PC-3 (cell line): ENCODE data around the gene CEP68. TPM values are rescaled to one million over a fixed set of nuclear protein-coding genes. Genes with fewer than 3 reads are reported as not detected.

ENCODE experiments used
- ATAC-seq: fragments of 200-7000 bp; cut with Tn5 transposase; 2 replicates; pipeline ENCODE4 v1.9.1; 2020; ENCODE audit warnings: mild to moderate bottlenecking, moderate library complexity
- BruUV-seq: library from RNA; stranded (reverse); fragments of 400-500 nt; replicated peaks from 2 replicates; lab custom pipeline; 2021; lab: Mats Ljungman, UMichigan
- CTCF ChIA-PET: fragments of 300-600 bp; sonication (Branson Sonifier 250); formaldehyde crosslinking; loops from one replicate; lab custom pipeline; 2022; ENCODE audit warnings: antibody characterized with exemption; lab: Charles Lee
- POLR2A ChIA-PET: fragments of 300-600 bp; sonication (Branson Sonifier 250); formaldehyde crosslinking; loops from one replicate; lab custom pipeline; 2022; ENCODE audit warnings: antibody characterized with exemption; ENCODE audit not compliant: unreplicated experiment; lab: Charles Lee
- DNase-seq: peaks from one replicate; pipeline ENCODE4 v3.0.0-alpha.2; 2015
- H2AFZ ChIP-seq: fragments of 300-600 bp; sonication (generic); 2 replicates; pipeline ENCODE4 v1.6.0; 2016; ENCODE audit warnings: antibody characterized with exemption, low read length
- H3F3A ChIP-seq: fragments of 300-600 bp; sonication (generic); one replicate; pipeline ENCODE4 v1.6.0; 2017; ENCODE audit warnings: antibody characterized with exemption, low read length, control low read depth, mild to moderate bottlenecking; ENCODE audit not compliant: unreplicated experiment
- H3K27ac ChIP-seq: fragments of 300-600 bp; sonication (generic); 2 replicates; pipeline ENCODE4 v1.5.1; 2016; ENCODE audit warnings: mild to moderate bottlenecking, low read length
- H3K27me3 ChIP-seq: fragments of 300-600 bp; sonication (generic); 2 replicates; pipeline ENCODE4 v1.6.1; 2016; ENCODE audit warnings: low read length, mixed read lengths
- H3K36me3 ChIP-seq: fragments of 300-600 bp; sonication (generic); 2 replicates; pipeline ENCODE4 v1.6.1; 2016; ENCODE audit warnings: low read depth, mixed run types, low read length, mixed read lengths
- H3K4me1 ChIP-seq: fragments of 300-600 bp; sonication (generic); 2 replicates; pipeline ENCODE4 v1.5.1; 2016; ENCODE audit warnings: low read length; ENCODE audit not compliant: insufficient read depth
- H3K4me2 ChIP-seq: fragments of 300-600 bp; sonication (generic); 2 replicates; pipeline ENCODE4 v1.6.0; 2016; ENCODE audit warnings: low read length
- H3K4me3 ChIP-seq: fragments of 300-600 bp; sonication (generic); 2 replicates; pipeline ENCODE4 v1.5.1; 2016; ENCODE audit warnings: mild to moderate bottlenecking, low read length, mixed read lengths
- H3K79me2 ChIP-seq: fragments of 300-600 bp; sonication (generic); 2 replicates; pipeline ENCODE4 v1.6.1; 2017; ENCODE audit warnings: low read length, mixed read lengths
- H3K9ac ChIP-seq: fragments of 300-600 bp; sonication (generic); 2 replicates; pipeline ENCODE4 v1.6.0; 2016; ENCODE audit warnings: mild to moderate bottlenecking, low read length
- H3K9me2 ChIP-seq: fragments of 300-600 bp; sonication (generic); replicated peaks from 2 replicates; pipeline ENCODE4 v1.6.1; 2016; ENCODE audit warnings: mixed run types, low read length, mixed read lengths
- H3K9me3 ChIP-seq: fragments of 300-600 bp; sonication (generic); 2 replicates; pipeline ENCODE4 v1.6.1; 2016; ENCODE audit warnings: low read length, mixed read lengths
- H4K20me1 ChIP-seq: fragments of 300-600 bp; sonication (generic); 2 replicates; pipeline ENCODE4 v1.6.1; 2016; ENCODE audit warnings: low read length, mixed read lengths
- CTCF ChIP-seq: fragments of 300-600 bp; sonication (generic); conservative IDR thresholded peaks from 2 replicates; pipeline ENCODE4 v1.5.1; 2017; ENCODE audit warnings: antibody characterized with exemption, low read depth, mild to moderate bottlenecking, low read length
- EZH2 ChIP-seq: fragments of 300-600 bp; sonication (generic); IDR thresholded peaks from one replicate; pipeline ENCODE4 v1.6.1; 2017; ENCODE audit warnings: antibody characterized with exemption, mild to moderate bottlenecking, low read length; ENCODE audit not compliant: unreplicated experiment
- EZH2phosphoT487 ChIP-seq: fragments of 300-600 bp; sonication (generic); IDR thresholded peaks from 2 replicates; pipeline ENCODE4 v1.6.1; 2018; ENCODE audit warnings: mild to moderate bottlenecking, antibody characterized with exemption, low read length, borderline replicate concordance
- intact Hi-C: fragments of 100-400 bp; cut with micrococcal nuclease; formaldehyde crosslinking; loops from 2 replicates; pipeline ENCODE4 v1.9.0; 2023
- total RNA-seq: library from RNA; depleted of rRNA; stranded (reverse); fragments of >200 nt; gene quantifications from 2 replicates; pipeline ENCODE4 v1.2.3, GENCODE V29; 2014

Gene CEP68
- total RNA-seq, 1 experiment from 2014 or later = 3.4 TPM

- H3K4me2 ChIP-seq = no peak overlapping the region
- no peak overlapping the region for H3K9ac ChIP-seq
- no peaks in the 10 kb centered on the region for H3K9me3 ChIP-seq
- no peaks in the 10 kb centered on the region for H3F3A ChIP-seq
- H3K4me3 ChIP-seq = no peak overlapping the region
- DNase-seq = no peak
- CTCF ChIA-PET = no interaction called here
- H3K9me2 ChIP-seq = no peaks in the 10 kb centered on the region
- no peaks in the 10 kb centered on the region for H3K79me2 ChIP-seq
- BruUV-seq = no TSS peak
- intact Hi-C loops = no loop called here
- H3K36me3 ChIP-seq = no peaks in the 10 kb centered on the region
- no peaks in the 10 kb centered on the region for H4K20me1 ChIP-seq
- ATAC-seq = no peak
- H2AFZ ChIP-seq = no peak overlapping the region
- no peaks in the 10 kb centered on the region for H3K4me1 ChIP-seq
- H3K27ac ChIP-seq = no peak overlapping the region
- POLR2A ChIA-PET = no interaction called here
- H3K27me3 ChIP-seq = no peaks in the 10 kb centered on the region
- no peak for TF ChIP-seq CTCF
- no peak for TF ChIP-seq EZH2phosphoT487
- no peak for TF ChIP-seq EZH2
Observed at GRCh38 chr2:65020943-65021528, 35.2 kb upstream of the CEP68 start.

- BruUV-seq = TSS peak; percentile 16
- CTCF ChIA-PET = no interaction called here
- ATAC-seq (no peak), DNase-seq (no peak)
- Histone ChIP-seq H3K9me3 (no peaks in the 10 kb centered on the region), H3K4me3 (no peak overlapping the region), H3K4me2 (no peak overlapping the region), H3K9me2 (no peaks in the 10 kb centered on the region), H3F3A (no peaks in the 10 kb centered on the region), H2AFZ (no peak overlapping the region), H3K36me3 (no peaks in the 10 kb centered on the region), H3K27me3 (no peaks in the 10 kb centered on the region), H3K9ac (no peak overlapping the region), H3K27ac (no peak overlapping the region), H3K79me2 (no peaks in the 10 kb centered on the region), H4K20me1 (no peaks in the 10 kb centered on the region), H3K4me1 (no peaks in the 10 kb centered on the region)
- TF ChIP-seq EZH2phosphoT487 (no peak), CTCF (no peak), EZH2 (no peak)
- intact Hi-C loops = no loop called here
- POLR2A ChIA-PET = no interaction called here
Observed at GRCh38 chr2:65021709-65022108, 34.5 kb upstream of the CEP68 start.

GRCh38 chr2:65022189-65022588, 34.0 kb upstream of the CEP68 start:
- CTCF ChIA-PET = no interaction called here

More at GRCh38 chr2:65022189-65022588, 34.0 kb upstream of the CEP68 start:
- H3K4me3 ChIP-seq = no peak overlapping the region
- TF ChIP-seq CTCF (no peak), EZH2phosphoT487 (no peak), EZH2 (no peak)
- no peaks in the 10 kb centered on the region for H4K20me1 ChIP-seq
- no peaks in the 10 kb centered on the region for H3K36me3 ChIP-seq
- H3K27me3 ChIP-seq = no peaks in the 10 kb centered on the region
- no peak overlapping the region for H2AFZ ChIP-seq
- no peak for ATAC-seq
- no peaks in the 10 kb centered on the region for H3K9me3 ChIP-seq
- H3K4me2 ChIP-seq = no peak overlapping the region
- no peaks in the 10 kb centered on the region for H3F3A ChIP-seq
- H3K4me1 ChIP-seq = no peaks in the 10 kb centered on the region
- intact Hi-C loops = no loop called here
- H3K9ac ChIP-seq = no peak overlapping the region
- no peak overlapping the region for H3K27ac ChIP-seq
- H3K9me2 ChIP-seq = no peaks in the 10 kb centered on the region
- no peaks in the 10 kb centered on the region for H3K79me2 ChIP-seq
- DNase-seq = no peak
- POLR2A ChIA-PET = no interaction called here
- no TSS peak for BruUV-seq
